Hematopoietic multipotent progenitor cell treated with erythropoietin and hydrocortisone succinate and interleukin-3 and kit ligand, for 4 days (in vitro differentiated cells): ENCODE measurements around the gene TAS2R7.
"Not testable (repeated sequence)": the region's sequence is repeated elsewhere in the genome, so short reads cannot be mapped to it uniquely, and the experiment has no call there.

Experiments
- DNase-seq: peaks from one replicate; pipeline ENCODE4 v3.0.0-alpha.2; 2015

Gene TAS2R7

GRCh38 chr12:10802587-10802986 is at the start of gene TAS2R7:
TAS2R7 (minus strand) TSS chr12:10802627; CDS start chr12:10802570, 57 bp downstream.
- no peak for DNase-seq

GRCh38 chr12:10851243-10851858 is 48.9 kb upstream of the TAS2R7 start:
- no peak for DNase-seq

- DNase-seq = peak; percentile 18
These were observed 47.0 kb upstream of the TAS2R7 start, which contains the start of gene PRR4 for GRCh38 chr12:10849425-10849878. PRR4 (minus strand) TSS chr12:10849475; CDS start chr12:10849437, 38 bp downstream.

- no peak for DNase-seq
These were observed 45.3 kb upstream of the TAS2R7 start for GRCh38 chr12:10847744-10848143.

- no peak for DNase-seq
These were observed 40.4 kb upstream of the TAS2R7 start for GRCh38 chr12:10842862-10843261.

- DNase-seq = no peak
These were observed 36.0 kb upstream of the TAS2R7 start for GRCh38 chr12:10838461-10838860.

GRCh38 chr12:10829994-10830393 is 27.6 kb upstream of the TAS2R7 start:
- DNase-seq = no peak

- no peak for DNase-seq
These were observed 23.8 kb upstream of the TAS2R7 start, which contains the start of gene TAS2R10 for GRCh38 chr12:10826258-10826657. TAS2R10 (minus strand) TSS chr12:10826358; CDS start chr12:10826269, 89 bp downstream.

GRCh38 chr12:10824957-10825356 is 22.5 kb upstream of the TAS2R7 start:
- no peak for DNase-seq

GRCh38 chr12:10811883-10812536 is 9.6 kb upstream of the TAS2R7 start:
- DNase-seq = no peak

GRCh38 chr12:10810068-10810467 is 7.6 kb upstream of the TAS2R7 start, which contains the start of gene TAS2R9:
TAS2R9 (minus strand) TSS chr12:10810168; CDS start chr12:10810075, 93 bp downstream.
- no peak for DNase-seq

GRCh38 chr12:10807186-10807585 is 4.8 kb upstream of the TAS2R7 start, which contains the start of gene TAS2R8:
TAS2R8 (minus strand) TSS chr12:10807286; CDS start chr12:10806980, 306 bp downstream.
- DNase-seq = no peak

- no peak for DNase-seq
These were observed 686 bp downstream of the TAS2R7 start for GRCh38 chr12:10801741-10802140.

- DNase-seq = no peak
These were observed 8.2 kb downstream of the TAS2R7 start for GRCh38 chr12:10794222-10794621.

GRCh38 chr12:10791769-10792168 is 10.7 kb downstream of the TAS2R7 start:
- DNase-seq = not testable (repeated sequence)

GRCh38 chr12:10783252-10783651 is 19.2 kb downstream of the TAS2R7 start:
- no peak for DNase-seq

GRCh38 chr12:10779103-10779502 is 23.3 kb downstream of the TAS2R7 start:
- DNase-seq = peak; percentile 28

GRCh38 chr12:10771132-10771733 is 31.2 kb downstream of the TAS2R7 start:
- DNase-seq = peak; percentile 75

- no peak for DNase-seq
These were observed 42.8 kb downstream of the TAS2R7 start for GRCh38 chr12:10759657-10760056.

GRCh38 chr12:10756194-10756593 is 46.2 kb downstream of the TAS2R7 start:
- no peak for DNase-seq

- no peak for DNase-seq
These were observed 49.4 kb downstream of the TAS2R7 start for GRCh38 chr12:10753059-10753458.
